ENCODE measurements around the gene CLEC5A.
"Not testable (repeated sequence)": the region's sequence is repeated elsewhere in the genome, so short reads cannot be mapped to it uniquely, and the experiment has no call there.

Gene CLEC5A

GRCh38 chr7:141945356-141945755 lies 1.4 kb downstream of the CLEC5A start:
- DNase-seq: peak; percentile 96

DNA sequence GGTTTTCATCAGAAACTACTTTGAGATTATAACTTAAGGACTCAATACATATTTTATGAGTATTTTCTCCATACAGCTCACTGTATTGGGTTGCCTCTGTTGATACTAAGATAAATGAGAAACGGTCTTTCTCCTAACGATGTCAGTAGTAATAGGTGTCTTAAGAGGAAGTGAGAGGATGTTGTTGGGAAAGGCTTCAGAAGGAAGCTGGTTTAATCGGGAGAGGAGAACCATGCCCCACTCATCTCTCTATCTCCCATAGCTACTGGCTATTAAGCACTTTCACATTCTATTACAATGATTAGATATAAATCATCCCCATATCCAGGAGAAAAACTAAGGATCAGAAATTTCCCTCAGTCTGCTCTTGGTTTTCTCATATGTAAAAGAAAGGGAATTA lies 2.0 kb downstream of the CLEC5A start:
- peak; percentile 64 to 69 for DNase-seq

- DNase-seq: no peak
Measured at GRCh38 chr7:141943846-141944245, 2.9 kb downstream of the CLEC5A start.

- DNase-seq: no peak
Measured at GRCh38 chr7:141941075-141941474, 5.7 kb downstream of the CLEC5A start.

GRCh38 chr7:141930211-141930610 lies 16.6 kb downstream of the CLEC5A start:
- DNase-seq: no peak

DNA sequence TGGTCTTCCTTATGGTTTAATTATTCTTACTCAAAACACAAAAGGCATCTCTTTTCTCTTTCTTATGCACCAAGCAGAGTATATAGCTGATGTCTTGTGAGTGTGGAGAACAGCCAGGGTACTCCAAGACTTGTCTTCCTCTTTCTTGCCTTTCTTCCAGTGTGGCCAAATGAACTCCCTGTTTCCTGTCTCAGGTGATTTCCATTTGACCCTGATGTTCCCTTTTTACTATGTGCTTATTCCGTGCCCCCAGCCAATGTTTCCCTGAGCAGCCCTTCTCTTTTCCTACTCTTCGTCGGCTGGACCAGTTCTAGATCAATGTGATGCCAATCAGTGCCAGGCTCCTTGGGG lies 18.0 kb downstream of the CLEC5A start:
- no peak for DNase-seq

DNA sequence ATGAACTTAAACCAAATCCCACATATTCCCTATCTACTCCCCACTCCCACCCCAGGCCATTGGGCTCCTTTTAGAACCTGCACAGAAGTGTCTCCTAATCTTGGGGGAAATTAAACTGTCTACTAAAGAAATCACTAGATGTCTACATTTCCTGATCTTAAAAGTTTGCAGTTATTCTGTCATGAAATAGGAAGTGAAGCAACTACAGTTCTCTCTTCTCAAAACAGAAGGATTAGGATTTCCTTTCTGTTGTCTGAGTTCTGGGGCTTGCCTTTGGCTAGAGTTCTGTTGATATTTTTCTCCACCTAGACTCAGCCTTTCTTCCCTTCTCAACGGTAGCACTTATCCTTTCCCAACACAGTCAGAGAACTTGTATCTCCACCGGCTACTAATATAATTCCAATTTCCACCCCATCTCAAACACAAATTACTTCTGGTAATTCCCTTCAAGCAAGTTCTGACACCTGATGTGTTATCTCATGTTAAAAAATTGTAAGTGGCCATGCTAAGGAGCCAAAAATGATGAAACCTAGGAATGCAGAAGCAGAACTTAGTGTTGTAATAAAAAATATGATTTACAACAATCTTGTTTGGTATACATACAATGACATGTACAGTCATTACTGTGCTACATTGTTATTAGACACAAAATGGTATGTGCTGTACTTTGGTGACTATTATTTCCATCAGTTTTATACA lies 18.5 kb downstream of the CLEC5A start:
- DNase-seq: peak; percentile 42 to 44

DNA sequence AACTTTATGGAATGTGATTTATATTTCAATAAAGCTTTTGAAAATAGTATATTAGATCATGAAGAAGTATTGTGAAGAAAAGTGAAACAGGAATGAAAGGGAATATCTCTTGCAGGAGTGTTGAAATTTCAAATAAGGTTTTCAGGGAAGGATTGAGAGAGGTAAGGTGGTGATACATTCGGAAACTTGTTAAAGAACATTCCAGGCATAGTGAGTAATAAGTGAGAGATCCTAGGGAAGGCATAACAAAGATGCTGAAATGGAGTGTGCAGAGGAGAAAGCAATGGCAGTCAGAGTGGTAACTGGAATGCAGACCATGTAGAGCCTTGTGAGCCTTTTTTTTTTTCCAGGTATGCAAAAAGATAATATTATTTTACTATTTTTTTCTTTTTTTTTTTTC lies 26.5 kb downstream of the CLEC5A start:
- no peak for DNase-seq

- DNase-seq: no peak
Measured at GRCh38 chr7:141916099-141916498, 30.7 kb downstream of the CLEC5A start, which contains the start of gene OR9A4. Gene OR9A4, plus strand, starts transcription at chr7:141916399. Its CDS starts 2,477 bp downstream, at chr7:141918876.

DNA sequence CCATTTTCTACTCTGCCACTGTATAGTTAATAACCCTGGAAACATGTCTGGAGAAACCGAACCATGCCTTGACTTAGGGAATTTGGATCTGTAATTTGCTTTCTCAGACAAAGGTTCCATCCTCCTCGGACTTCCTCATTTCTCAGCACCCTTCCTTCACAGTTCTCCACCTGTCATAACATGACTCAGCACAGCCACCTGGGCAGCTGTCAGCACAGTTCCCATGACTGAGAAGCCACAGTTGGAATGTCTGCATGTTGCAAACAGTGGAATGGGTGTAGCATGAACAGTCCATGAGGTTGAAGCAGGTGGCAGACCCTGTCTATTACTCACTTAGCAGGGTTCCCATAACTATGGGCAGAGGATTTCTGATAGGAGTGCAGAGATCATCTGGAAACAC lies 31.2 kb downstream of the CLEC5A start:
- no peak for DNase-seq

DNA sequence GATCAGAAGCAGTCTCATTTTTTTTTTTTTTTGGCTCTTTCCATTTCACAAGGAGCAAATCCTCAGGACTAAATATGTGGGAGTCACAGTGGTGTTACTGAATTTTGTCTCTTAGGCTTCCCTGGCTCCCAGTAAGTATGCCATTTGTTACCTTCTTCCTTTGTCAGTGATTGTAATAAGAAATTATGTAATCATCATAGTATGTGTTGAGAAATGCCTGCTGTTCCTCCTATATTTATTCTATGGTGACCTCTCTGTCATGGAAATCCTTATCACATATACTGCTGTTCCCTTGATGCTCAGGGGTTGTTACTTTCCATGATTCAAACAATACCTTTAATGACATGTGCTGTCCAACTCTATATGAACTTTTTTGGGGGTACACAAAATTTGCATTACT lies 35.4 kb downstream of the CLEC5A start:
- DNase-seq: peak; percentile 26 to 27

GRCh38 chr7:141906285-141906684 lies 40.5 kb downstream of the CLEC5A start:
- no peak for DNase-seq

DNA sequence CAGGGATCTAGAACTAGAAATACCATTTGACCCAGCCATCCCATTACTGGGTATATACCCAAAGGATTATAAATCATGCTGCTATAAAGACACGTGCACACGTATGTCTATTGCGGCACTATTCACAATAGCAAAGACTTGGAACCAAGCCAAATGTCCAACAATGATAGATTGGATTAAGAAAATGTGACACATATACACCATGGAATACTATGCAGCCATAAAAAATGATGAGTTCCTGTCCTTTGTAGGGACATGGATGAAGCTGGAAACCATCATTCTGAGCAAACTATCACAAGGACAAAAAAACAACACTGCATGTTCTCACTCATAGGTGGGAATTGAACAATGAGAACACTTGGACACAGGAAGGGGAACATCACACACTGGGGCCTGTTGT lies 47.4 kb downstream of the CLEC5A start:
- DNase-seq: not testable (repeated sequence)

DNA sequence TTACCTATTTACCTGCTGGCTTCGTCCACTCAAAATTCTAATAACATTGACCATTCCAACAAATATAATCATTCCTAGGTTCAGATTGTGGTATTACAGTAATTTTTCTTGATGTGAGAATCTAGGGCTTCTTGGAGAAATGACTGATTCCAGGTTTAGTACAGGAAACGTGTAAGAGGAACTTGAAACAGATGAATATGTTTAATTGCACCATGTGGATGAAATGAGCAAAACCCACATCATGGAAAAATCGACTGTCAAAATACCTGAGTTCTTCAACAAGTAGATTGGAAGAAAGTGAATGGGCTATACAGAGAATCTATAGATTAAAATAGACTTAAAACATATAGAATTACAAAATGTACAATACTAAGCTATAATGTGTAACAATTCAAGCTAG lies 55.4 kb downstream of the CLEC5A start:
- peak in 1 of 2 donors; percentile 9 for DNase-seq

- peak; percentile 91 to 93 for DNase-seq
Measured at GRCh38 chr7:141889321-141889720, 57.5 kb downstream of the CLEC5A start.

DNA sequence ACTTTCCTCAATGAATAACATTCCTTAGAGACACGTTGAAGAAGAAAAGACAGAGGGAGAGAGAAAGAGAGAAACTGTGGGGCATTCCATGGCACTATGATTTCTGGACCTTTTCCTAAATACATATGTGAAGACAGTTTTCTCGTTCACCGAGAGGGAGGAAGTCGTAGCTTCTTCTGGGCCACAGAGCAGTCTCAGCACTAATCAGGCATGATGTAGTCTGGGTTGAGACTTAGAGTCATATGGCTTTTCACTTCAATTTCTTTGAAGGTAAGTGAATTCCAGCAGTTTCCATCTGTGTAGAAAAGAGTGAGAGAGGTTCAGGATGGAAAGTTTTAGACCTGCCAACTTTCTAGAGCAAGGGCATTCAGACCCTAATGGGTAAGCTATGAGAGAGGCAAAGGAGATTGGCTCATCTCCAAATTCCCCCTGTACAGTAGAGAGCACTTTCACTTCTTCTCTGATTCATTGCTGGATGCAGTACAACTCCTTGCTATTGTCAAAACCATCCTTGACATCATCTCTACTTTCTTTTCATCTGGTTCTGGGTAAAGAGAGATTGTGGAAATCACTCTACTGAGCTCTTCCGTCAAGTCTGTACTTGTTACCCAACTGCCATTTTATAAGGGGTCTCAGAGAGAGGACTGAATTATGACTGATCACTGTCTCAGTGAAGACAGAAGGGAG lies 62.1 kb downstream of the CLEC5A start:
- peak; percentile 73 to 75 for DNase-seq

DNA sequence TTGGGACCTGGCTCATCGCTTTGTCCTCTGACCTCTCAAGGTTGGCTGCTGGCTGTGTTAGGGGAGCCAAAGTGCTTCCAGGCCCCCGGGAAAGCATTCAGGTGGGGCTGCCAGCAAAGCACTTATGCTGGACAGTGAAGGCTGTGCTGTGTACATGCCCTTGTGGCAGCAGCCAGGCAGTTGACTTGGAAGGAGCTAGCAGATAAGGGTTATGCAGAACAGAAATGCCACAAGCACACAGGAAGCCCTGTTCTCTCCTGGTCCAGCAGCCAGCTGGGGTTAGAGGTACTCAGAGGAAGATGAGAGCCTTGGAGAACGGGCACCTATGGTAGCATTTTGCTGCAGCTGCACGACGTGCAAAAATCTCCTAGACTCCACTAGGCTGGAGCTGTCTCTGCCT lies 65.8 kb downstream of the CLEC5A start:
- DNase-seq: no peak

GRCh38 chr7:141877365-141877764 lies 69.4 kb downstream of the CLEC5A start:
- DNase-seq: no peak
